Liver (tissue), 9 donors: ENCODE data around the gene PFN2. TPM values are rescaled to one million over a fixed set of nuclear protein-coding genes. Genes with fewer than 3 reads are reported as not detected.

Source experiments
- DNase-seq: peaks from one replicate; pipeline ENCODE4 v3.0.0-alpha.2; 2017; ENCODE audit warnings: low spot score
- H3K27ac ChIP-seq, 2 donors: one replicate each; pipeline ENCODE4 v1.7.0; 2013; ENCODE audit warnings: inconsistent platforms in 2 of 2, low read length in 2 of 2, control low read depth in 1 of 2, low read depth in 1 of 2, mild to moderate bottlenecking in 1 of 2
- H3K27me3 ChIP-seq, 4 donors: one replicate each; pipeline versions ENCODE4 v1.6.1 to v1.7.0; 2013; ENCODE audit warnings: low read length in 3 of 4, inconsistent platforms in 1 of 4, mild to moderate bottlenecking in 1 of 4, moderate library complexity in 1 of 4; ENCODE audit not compliant: control insufficient read depth in 4 of 4, insufficient read depth in 4 of 4
- H3K36me3 ChIP-seq, 4 donors: one replicate each; pipeline versions ENCODE4 v1.6.1 to v1.7.0; 2013; ENCODE audit warnings: low read length in 3 of 4, mild to moderate bottlenecking in 3 of 4, low read depth in 1 of 4, moderate library complexity in 1 of 4; ENCODE audit not compliant: control insufficient read depth in 4 of 4, insufficient read depth in 3 of 4
- H3K4me1 ChIP-seq, 4 donors: one replicate each; pipeline versions ENCODE4 v1.6.1 to v1.7.0; 2013; ENCODE audit warnings: low read length in 3 of 4, mild to moderate bottlenecking in 3 of 4, moderate library complexity in 1 of 4; ENCODE audit not compliant: control insufficient read depth in 4 of 4, insufficient read depth in 4 of 4
- H3K4me3 ChIP-seq, 3 donors: one replicate each; pipeline versions ENCODE4 v1.6.1 to v1.7.0; 2013; ENCODE audit warnings: low read length in 3 of 3, control low read depth in 1 of 3, low read depth in 1 of 3, mild to moderate bottlenecking in 1 of 3
- H3K9ac ChIP-seq, 2 donors: one replicate each; pipeline ENCODE4 v1.7.0; 2013; ENCODE audit warnings: low read length in 2 of 2, mild to moderate bottlenecking in 2 of 2, moderate library complexity in 2 of 2, control low read depth in 1 of 2, low read depth in 1 of 2
- H3K9me3 ChIP-seq, 4 donors: one replicate each; pipeline versions ENCODE4 v1.6.1 to v1.7.0; 2013; ENCODE audit warnings: low read length in 3 of 4; ENCODE audit not compliant: control insufficient read depth in 4 of 4
- ATF3 ChIP-seq: IDR thresholded peaks from 2 replicates; pipeline ENCODE4 v1.6.1; 2016; ENCODE audit warnings: antibody characterized with exemption
- CTCF ChIP-seq: fragments of 150-350 bp; IDR thresholded peaks from 2 replicates; pipeline ENCODE4 v1.5.1; 2017; ENCODE audit warnings: improper control_type of control experiment, low read depth, low read length; ENCODE audit not compliant: missing input control
- FOXA1 ChIP-seq: IDR thresholded peaks from 2 replicates; pipeline ENCODE4 v1.6.1; 2016; ENCODE audit warnings: antibody characterized with exemption
- FOXA2 ChIP-seq: IDR thresholded peaks from 2 replicates; pipeline ENCODE4 v1.6.1; 2016; ENCODE audit warnings: antibody characterized with exemption
- GABPA ChIP-seq, 2 donors: IDR thresholded peaks in 1 of 2; conservative IDR thresholded peaks in 1 of 2; 2 replicates each; pipeline ENCODE4 v1.6.1; 2016; ENCODE audit warnings: antibody characterized with exemption in 2 of 2, mild to moderate bottlenecking in 1 of 2, moderate library complexity in 1 of 2
- JUND ChIP-seq, 2 donors: IDR thresholded peaks; 2 replicates each; pipeline ENCODE4 v1.6.1; 2016; ENCODE audit warnings: antibody characterized with exemption in 2 of 2
- RXRA ChIP-seq, 2 donors: IDR thresholded peaks; 2 replicates each; pipeline ENCODE4 v1.6.1; 2017 to 2018; ENCODE audit warnings: antibody characterized with exemption in 2 of 2, mild to moderate bottlenecking in 1 of 2
- SP1 ChIP-seq: IDR thresholded peaks from 2 replicates; pipeline ENCODE4 v1.6.1; 2018; ENCODE audit warnings: antibody characterized with exemption, mild to moderate bottlenecking
- ZBTB33 ChIP-seq: IDR thresholded peaks from 2 replicates; pipeline ENCODE4 v1.6.1; 2016; ENCODE audit warnings: antibody characterized with exemption
- WGBS: extraction: QIAGEN DNeasy Blood & Tissue Kit; methylation state at CpG from one replicate; pipeline ENCODE4 v1.1.7; 2013; 5-methylcytosine and 5-hydroxymethylcytosine counted together
- polyA plus RNA-seq, 2 donors: library from polyadenylated mRNA; stranded (reverse) in 1 of 2; unstranded in 1 of 2; fragments of 200-250 nt in 1 of 2; fragments of >200 nt in 1 of 2; fragmentation: Nextera tagmentation in 1 of 2; extraction: Ambion mirVana in 1 of 2; gene quantifications; one replicate each; pipeline versions ENCODE4 v1.2.1 to v1.2.3, GENCODE V29; 2013 to 2015
- total RNA-seq, 2 donors: library from RNA; depleted of rRNA; stranded (reverse); fragments of >200 nt; gene quantifications; one replicate each; pipeline ENCODE4 v1.2.3, GENCODE V29; 2014
- donor health status: healthy.
- donor health status: healthy.
- donor health status: healthy.
- donor health status: healthy.
- donor health status: healthy.

PFN2 gene
- total and polyA plus RNA-seq, 4 donors = 8.2 to 15.1 (median 10.2) TPM

GRCh38 chr3:149998946-149999345 is 28.3 kb upstream of the PFN2 start:
- Histone ChIP-seq H3K36me3 (no peaks in the 10 kb centered on the region), H3K27me3 (no peaks in the 10 kb centered on the region), H3K4me1 (no peaks in the 10 kb centered on the region), H3K9ac (no peak overlapping the region), H3K27ac (no peak overlapping the region), H3K4me3 (no peak overlapping the region), H3K9me3 (peaks cover 0 to 9% (median under 1%) of the 10 kb centered on the region in 4 donors)
- DNase-seq = no peak
- no peak for TF ChIP-seq JUND (IDR thresholded peaks at IDR 0.05)
- TF ChIP-seq ATF3 = no peak
- no peak for TF ChIP-seq CTCF
- no peak for TF ChIP-seq GABPA (IDR thresholded peaks at IDR 0.05 in 1 of 2, conservative IDR thresholded peaks at IDR 0.05 in 1 of 2)
- no peak for TF ChIP-seq SP1
- WGBS = 95% methylated on average over 1 of the region's 1 CpG

- H3K4me1 ChIP-seq = no peaks in the 10 kb centered on the region
- TF ChIP-seq ATF3 (no peak), FOXA1 (no peak), FOXA2 (no peak), RXRA (IDR thresholded peaks at IDR 0.05) (no peak)
- H3K9me3 ChIP-seq = peaks cover 0 to 9% (median under 1%) of the 10 kb centered on the region in 4 donors
- DNase-seq = no peak
- H3K27ac ChIP-seq = no peak overlapping the region
- 96% methylated on average over 4 of the region's 4 CpGs for WGBS
- H3K9ac ChIP-seq = no peak overlapping the region
- no peaks in the 10 kb centered on the region for H3K36me3 ChIP-seq
- H3K27me3 ChIP-seq = no peaks in the 10 kb centered on the region
- H3K4me3 ChIP-seq = no peak overlapping the region
Measured at GRCh38 chr3:149992416-149993058, 21.8 kb upstream of the PFN2 start.

- Histone ChIP-seq H3K4me1 (no peaks in the 10 kb centered on the region), H3K36me3 (no peaks in the 10 kb centered on the region), H3K9ac (no peak overlapping the region), H3K9me3 (peaks cover 0 to 9% (median under 1%) of the 10 kb centered on the region in 4 donors), H3K27me3 (no peaks in the 10 kb centered on the region), H3K27ac (no peak overlapping the region), H3K4me3 (no peak overlapping the region)
- no peak for DNase-seq
- 97% methylated on average over 1 of the region's 1 CpG for WGBS
- no peak for TF ChIP-seq FOXA1
- TF ChIP-seq ZBTB33 = no peak
- no peak for TF ChIP-seq GABPA (IDR thresholded peaks at IDR 0.05 in 1 of 2, conservative IDR thresholded peaks at IDR 0.05 in 1 of 2)
- TF ChIP-seq CTCF = no peak
Measured at GRCh38 chr3:149990423-149990948, 19.8 kb upstream of the PFN2 start.
